ENCODE results near the gene RARS1. TPM values are rescaled to one million over a fixed set of nuclear protein-coding genes. Genes with fewer than 3 reads are reported as not detected.

RARS1 gene
- total RNA-seq, 1 experiment from 2014 or later, result 98.8 TPM

GRCh38 chr5:168486136-168486879 lies at the start of gene RARS1 (continued):
- TF ChIP-seq ZSCAN18 (CRISPR knock-in tag; IDR thresholded peaks at IDR 0.05), result no peak
- TF ChIP-seq OVOL2 (CRISPR knock-in tag; IDR thresholded peaks at IDR 0.05; ENCODE audit: borderline replicate concordance), result no peak
- no peak for TF ChIP-seq ZBTB43 (CRISPR knock-in tag; IDR thresholded peaks at IDR 0.05)
- TF ChIP-seq SOX15 (CRISPR knock-in tag; IDR thresholded peaks at IDR 0.05), result no peak
- TF ChIP-seq AFF4 (CRISPR knock-in tag; IDR thresholded peaks at IDR 0.05; ENCODE audit: borderline replicate concordance), result peak; percentile 53; the same call in 1 of the 2 replicates
- TF ChIP-seq ATF2 (CRISPR knock-in tag; IDR thresholded peaks at IDR 0.05; ENCODE audit: borderline replicate concordance, low read depth), result no peak
- TF ChIP-seq SP1 (CRISPR knock-in tag; conservative IDR thresholded peaks at IDR 0.05), result peak; percentile 48
- no peak for TF ChIP-seq NR3C1 (CRISPR knock-in tag; conservative IDR thresholded peaks at IDR 0.05; ENCODE audit: low read depth)
- no peak for TF ChIP-seq NFATC4 (CRISPR knock-in tag; IDR thresholded peaks at IDR 0.05)
- peak; percentile 90; the same call in 1 of the 2 replicates for TF ChIP-seq ZNF232 (CRISPR knock-in tag; IDR thresholded peaks at IDR 0.05)
- TF ChIP-seq PREB (CRISPR knock-in tag; IDR thresholded peaks at IDR 0.05; ENCODE audit: borderline replicate concordance), result no peak
- no peak for TF ChIP-seq JAZF1 (CRISPR knock-in tag; IDR thresholded peaks at IDR 0.05)
- no peak for TF ChIP-seq SMAD4 (CRISPR knock-in tag; IDR thresholded peaks at IDR 0.05)
- no peak for TF ChIP-seq NFYB (CRISPR knock-in tag; conservative IDR thresholded peaks at IDR 0.05; ENCODE audit: low read depth)
- no peak for TF ChIP-seq RELA (CRISPR knock-in tag; IDR thresholded peaks at IDR 0.05; ENCODE audit: borderline replicate concordance)
- peak; percentile 50; the same call in 1 of the 2 replicates for TF ChIP-seq MAX (CRISPR knock-in tag; IDR thresholded peaks at IDR 0.05)
- TF ChIP-seq AR (CRISPR knock-in tag; IDR thresholded peaks at IDR 0.05), result no peak
- TF ChIP-seq ZMAT4 (CRISPR knock-in tag; IDR thresholded peaks at IDR 0.05), result no peak
